Activated CD4-positive, alpha-beta T cell treated with anti-CD3 and anti-CD28 coated beads, Interleukin-2, Interleukin-6, amounts not matched to agents 100 ng/mL and 50 ng/mL, durations not matched to agents 16 hours and 8 hours (primary cell): ENCODE results near the gene ISX.
"Not testable (repeated sequence)": the region's sequence is repeated elsewhere in the genome, so short reads cannot be mapped to it uniquely, and the experiment has no call there.

Experiments
- DNase-seq: peaks from one replicate; pipeline ENCODE4 v3.0.0-alpha.2; 2020

The ISX gene

GRCh38 chr22:35065796-35066218 lies at the start of gene ISX:
ISX (plus strand) TSS chr22:35066158; CDS start chr22:35067088, 930 bp downstream.
- DNase-seq = no peak

- no peak for DNase-seq
Measured at GRCh38 chr22:35016909-35017308, 49.0 kb upstream of the ISX start.

- DNase-seq = no peak
Measured at GRCh38 chr22:35018995-35019394, 47.0 kb upstream of the ISX start.

- DNase-seq = no peak
Measured at GRCh38 chr22:35020517-35020916, 45.4 kb upstream of the ISX start.

- no peak for DNase-seq
Measured at GRCh38 chr22:35021161-35021560, 44.8 kb upstream of the ISX start.

- no peak for DNase-seq
Measured at GRCh38 chr22:35022291-35022690, 43.7 kb upstream of the ISX start.

GRCh38 chr22:35023692-35024363 lies 42.1 kb upstream of the ISX start:
- peak; percentile 83 for DNase-seq

- no peak for DNase-seq
Measured at GRCh38 chr22:35024364-35024692, 41.6 kb upstream of the ISX start.

- DNase-seq = not testable (repeated sequence)
Measured at GRCh38 chr22:35030112-35030511, 35.8 kb upstream of the ISX start.

GRCh38 chr22:35032571-35032970 lies 33.4 kb upstream of the ISX start:
- no peak for DNase-seq

- DNase-seq = no peak
Measured at GRCh38 chr22:35033635-35034296, 32.2 kb upstream of the ISX start.

- no peak for DNase-seq
Measured at GRCh38 chr22:35034963-35035362, 31.0 kb upstream of the ISX start.

GRCh38 chr22:35037089-35037488 lies 28.9 kb upstream of the ISX start:
- DNase-seq = no peak

GRCh38 chr22:35039625-35040024 lies 26.3 kb upstream of the ISX start:
- DNase-seq = no peak

GRCh38 chr22:35043252-35043933 lies 22.6 kb upstream of the ISX start:
- DNase-seq = no peak

GRCh38 chr22:35043934-35044319 lies 22.0 kb upstream of the ISX start:
- DNase-seq = no peak

GRCh38 chr22:35044607-35045390 lies 21.2 kb upstream of the ISX start:
- DNase-seq = no peak

- no peak for DNase-seq
Measured at GRCh38 chr22:35045451-35045850, 20.5 kb upstream of the ISX start.

- DNase-seq = no peak
Measured at GRCh38 chr22:35046744-35047462, 19.1 kb upstream of the ISX start.

GRCh38 chr22:35050038-35050437 lies 15.9 kb upstream of the ISX start:
- DNase-seq = not testable (repeated sequence)

GRCh38 chr22:35051013-35051535 lies 14.9 kb upstream of the ISX start:
- DNase-seq = no peak

- DNase-seq = peak; percentile 55
Measured at GRCh38 chr22:35051791-35052190, 14.2 kb upstream of the ISX start.
